Caco-2 (cell line): ENCODE data around the gene MTA1. TPM values are rescaled to one million over a fixed set of nuclear protein-coding genes. Genes with fewer than 3 reads are reported as not detected.
A peak's percentile ranks its signal among the peaks of the same experiment; 100 is the strongest.

Experiments
- BruUV-seq: library from RNA; stranded (reverse); fragments of 400-500 nt; replicated peaks from 2 replicates; lab custom pipeline; 2021; lab: Mats Ljungman, UMichigan
- CTCF ChIA-PET: fragments of 300-600 bp; sonication (Branson Sonifier 250); formaldehyde crosslinking; loops from one replicate; lab custom pipeline; 2022; ENCODE audit warnings: antibody characterized with exemption; lab: Charles Lee
- POLR2A ChIA-PET: fragments of 300-600 bp; sonication (Branson Sonifier 250); formaldehyde crosslinking; loops from one replicate; lab custom pipeline; 2022; ENCODE audit warnings: antibody characterized with exemption; lab: Charles Lee
- DNase-seq, 2 experiments: peaks; one replicate each; pipeline versions ENCODE4 v3.0.0 to v3.0.0-alpha.2; 2020 to 2022
- H3K27me3 ChIP-seq: replicated peaks from 2 replicates; pipeline ENCODE4 v1.6.0; 2011; ENCODE audit warnings: low read length; ENCODE audit not compliant: control insufficient read depth, insufficient read depth
- H3K36me3 ChIP-seq: 2 replicates; pipeline ENCODE4 v1.5.1; 2011; ENCODE audit warnings: low read length; ENCODE audit not compliant: control insufficient read depth, insufficient read depth
- H3K4me1 ChIP-seq: fragments of 250-450 bp; sonication (Bioruptor Pico); 2 replicates; pipeline ENCODE4 v1.5.1; 2020; ENCODE audit warnings: mild to moderate bottlenecking
- H3K4me3 ChIP-seq: 2 replicates; pipeline ENCODE4 v1.5.1; 2011; ENCODE audit warnings: low read depth, mild to moderate bottlenecking, control low read depth, low read length
- H3K9me3 ChIP-seq: fragments of 250-450 bp; sonication (Bioruptor Pico); 2 replicates; pipeline ENCODE4 v1.5.1; 2020; ENCODE audit warnings: mild to moderate bottlenecking, moderate library complexity
- H3K27ac Mint-ChIP-seq: one replicate; pipeline ENCODE4 v1.8.0; 2022; ENCODE audit warnings: mixed read lengths; ENCODE audit not compliant: unreplicated experiment
- H3K27me3 Mint-ChIP-seq: one replicate; pipeline ENCODE4 v1.8.0; 2022; ENCODE audit warnings: mixed read lengths; ENCODE audit not compliant: insufficient read depth, unreplicated experiment
- H3K36me3 Mint-ChIP-seq: one replicate; pipeline ENCODE4 v1.8.0; 2022; ENCODE audit warnings: mild to moderate bottlenecking, mixed read lengths; ENCODE audit not compliant: insufficient read depth, unreplicated experiment
- H3K4me1 Mint-ChIP-seq: one replicate; pipeline ENCODE4 v1.8.0; 2022; ENCODE audit warnings: low read depth, mixed read lengths; ENCODE audit not compliant: unreplicated experiment
- H3K4me3 Mint-ChIP-seq: one replicate; pipeline ENCODE4 v1.8.0; 2022; ENCODE audit warnings: mild to moderate bottlenecking, moderate library complexity, mixed read lengths; ENCODE audit not compliant: unreplicated experiment
- H3K9me3 Mint-ChIP-seq: one replicate; pipeline ENCODE4 v1.8.0; 2022; ENCODE audit warnings: mixed read lengths; ENCODE audit not compliant: unreplicated experiment
- intact Hi-C: fragments of 100-400 bp; cut with micrococcal nuclease; formaldehyde crosslinking; loops from one replicate; pipeline ENCODE4 v1.10.0; 2022; ENCODE audit not compliant: unreplicated experiment
- total RNA-seq: library from RNA; stranded (reverse); gene quantifications from 2 replicates; pipeline ENCODE4 v1.2.3, GENCODE V29; 2022
- TF ChIP-seq, protein P1 (sequence below), 2 experiments: fragments of 200-600 bp in 1 of 2; IDR thresholded peaks; 1 replicate in 1 of 2; 2 replicates in 1 of 2; pipeline versions ENCODE4 v1.5.1 to v1.8.0; 2011 to 2022; ENCODE audit warnings: antibody characterized with exemption in 1 of 2, control low read depth in 1 of 2, inconsistent platforms in 1 of 2, low read depth in 1 of 2, low read length in 1 of 2, mild to moderate bottlenecking in 1 of 2, moderate library complexity in 1 of 2; ENCODE audit not compliant: insufficient read depth in 1 of 2, severe bottlenecking in 1 of 2, unreplicated experiment in 1 of 2

Gene MTA1
- total RNA-seq, 1 experiment from 2014 or later = 167 TPM

DNA sequence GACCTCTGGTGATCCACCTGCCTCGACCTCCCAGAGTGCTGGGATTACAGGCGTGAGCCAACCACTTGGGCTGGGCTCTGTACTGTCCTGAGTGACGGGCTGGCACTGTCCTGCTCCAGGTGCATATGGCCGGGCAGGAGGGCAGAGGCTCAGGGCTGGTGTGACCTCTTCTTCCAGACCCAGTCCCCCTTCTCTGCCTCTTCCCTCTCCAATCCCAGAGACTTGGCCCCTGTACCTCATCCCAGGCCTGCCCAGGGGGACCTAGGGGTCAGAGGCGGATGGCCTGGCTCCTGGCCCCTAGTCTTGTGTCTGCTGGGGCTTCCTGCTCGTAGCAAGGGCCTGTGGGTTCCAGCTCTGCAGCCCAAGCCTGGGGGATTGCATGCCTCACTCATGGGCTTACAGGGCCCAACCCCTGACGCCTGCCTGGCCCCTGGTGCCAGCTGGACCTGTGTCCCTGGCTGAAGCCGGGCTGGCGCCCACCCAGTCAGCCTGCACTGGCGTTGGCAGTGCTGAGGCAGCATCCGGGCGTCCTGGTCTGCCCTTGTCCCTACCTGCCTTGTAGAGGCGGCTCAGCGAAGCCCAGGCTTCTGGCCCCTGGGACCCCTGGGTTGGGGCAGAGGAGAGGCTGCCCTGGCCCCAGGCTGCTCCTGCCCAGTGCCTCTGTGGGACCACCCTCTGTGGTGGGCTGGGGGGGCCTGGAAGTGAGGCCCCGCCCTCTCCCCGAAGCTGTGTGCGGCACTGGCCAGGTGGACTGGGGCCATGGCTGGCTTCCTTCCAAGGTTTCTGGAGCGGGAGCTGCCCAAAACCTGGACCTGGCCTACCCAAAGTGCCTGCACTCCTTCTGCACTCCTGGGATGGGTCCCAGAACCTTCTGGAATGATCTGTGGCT lies 75.7 kb downstream of the MTA1 start:
- DNase-seq = no peak
- BruUV-seq = no TSS peak
- Mint-ChIP-seq H3K4me1 (no peaks in the 10 kb centered on the region), H3K4me3 (no peak overlapping the region), H3K27me3 (no peaks in the 10 kb centered on the region), H3K36me3 (peaks cover 30% of the 10 kb centered on the region), H3K9me3 (no peaks in the 10 kb centered on the region), H3K27ac (no peak overlapping the region)
- intact Hi-C loops = no loop called here
- TF ChIP-seq, protein P1, sequence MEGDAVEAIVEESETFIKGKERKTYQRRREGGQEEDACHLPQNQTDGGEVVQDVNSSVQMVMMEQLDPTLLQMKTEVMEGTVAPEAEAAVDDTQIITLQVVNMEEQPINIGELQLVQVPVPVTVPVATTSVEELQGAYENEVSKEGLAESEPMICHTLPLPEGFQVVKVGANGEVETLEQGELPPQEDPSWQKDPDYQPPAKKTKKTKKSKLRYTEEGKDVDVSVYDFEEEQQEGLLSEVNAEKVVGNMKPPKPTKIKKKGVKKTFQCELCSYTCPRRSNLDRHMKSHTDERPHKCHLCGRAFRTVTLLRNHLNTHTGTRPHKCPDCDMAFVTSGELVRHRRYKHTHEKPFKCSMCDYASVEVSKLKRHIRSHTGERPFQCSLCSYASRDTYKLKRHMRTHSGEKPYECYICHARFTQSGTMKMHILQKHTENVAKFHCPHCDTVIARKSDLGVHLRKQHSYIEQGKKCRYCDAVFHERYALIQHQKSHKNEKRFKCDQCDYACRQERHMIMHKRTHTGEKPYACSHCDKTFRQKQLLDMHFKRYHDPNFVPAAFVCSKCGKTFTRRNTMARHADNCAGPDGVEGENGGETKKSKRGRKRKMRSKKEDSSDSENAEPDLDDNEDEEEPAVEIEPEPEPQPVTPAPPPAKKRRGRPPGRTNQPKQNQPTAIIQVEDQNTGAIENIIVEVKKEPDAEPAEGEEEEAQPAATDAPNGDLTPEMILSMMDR (IDR thresholded peaks at IDR 0.05; ENCODE audit: insufficient read depth in 1 of 2, low read depth in 1 of 2, low read length in 1 of 2, severe bottlenecking in 1 of 2, unreplicated experiment in 1 of 2) = no peak
- CTCF ChIA-PET = no interaction called here
- H3K36me3 ChIP-seq = no peaks in the 10 kb centered on the region; the same call in 1 of the 2 replicates
- POLR2A ChIA-PET = no interaction called here
- H3K9me3 ChIP-seq = no peaks in the 10 kb centered on the region
- no peak overlapping the region for H3K4me3 ChIP-seq
- H3K4me1 ChIP-seq = peaks cover 3% of the 10 kb centered on the region; the same call in 1 of the 2 replicates
- no peaks in the 10 kb centered on the region for H3K27me3 ChIP-seq

DNA sequence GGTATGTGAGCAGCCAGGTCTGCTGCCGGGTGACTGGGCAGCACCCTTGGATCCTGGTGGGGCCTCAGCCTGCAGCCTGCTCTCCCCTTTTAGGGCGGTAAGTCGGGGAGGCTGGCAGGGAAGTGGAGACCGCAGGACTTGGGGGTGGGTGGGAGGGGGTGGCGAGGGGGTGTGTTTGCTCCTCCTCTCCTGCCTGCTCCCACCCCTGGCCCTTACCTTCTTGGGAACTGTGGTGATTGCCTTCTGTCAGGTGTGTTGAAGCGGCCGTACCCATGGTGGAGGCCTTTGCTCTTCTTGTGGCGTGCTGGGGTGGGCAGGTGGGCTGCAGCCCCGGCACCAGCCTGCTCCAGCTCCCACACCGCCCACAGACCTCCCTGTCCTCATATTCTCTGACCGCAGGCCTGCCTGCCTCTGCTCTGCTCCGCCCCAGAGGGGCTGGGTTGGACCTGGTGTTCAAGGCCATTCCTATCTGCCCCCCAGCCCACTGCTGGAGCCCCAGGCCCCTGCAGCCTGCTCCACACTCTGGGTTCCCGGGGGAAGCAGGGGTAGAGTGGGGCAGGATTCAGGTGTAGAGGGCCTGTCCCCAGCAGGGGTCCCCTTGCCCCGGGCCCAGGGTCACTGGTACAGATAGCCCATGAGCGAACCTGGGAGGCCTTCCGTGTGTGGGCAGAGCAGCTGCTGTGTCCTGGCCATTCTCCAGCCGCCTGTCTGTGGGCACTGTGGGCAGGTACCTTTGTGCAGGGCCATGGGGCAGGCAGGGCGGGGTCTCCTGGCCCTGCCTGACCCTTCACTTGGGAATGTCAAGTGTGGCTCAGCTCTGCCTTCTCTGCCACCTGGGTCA lies 76.6 kb downstream of the MTA1 start:
- no TSS peak for BruUV-seq
- Mint-ChIP-seq H3K4me3 (no peak overlapping the region), H3K36me3 (peaks cover 24% of the 10 kb centered on the region), H3K9me3 (no peaks in the 10 kb centered on the region), H3K4me1 (no peaks in the 10 kb centered on the region), H3K27ac (no peak overlapping the region), H3K27me3 (no peaks in the 10 kb centered on the region)
- Histone ChIP-seq H3K9me3 (no peaks in the 10 kb centered on the region), H3K27me3 (no peaks in the 10 kb centered on the region), H3K4me3 (no peak overlapping the region), H3K36me3 (no peaks in the 10 kb centered on the region; the same call in 1 of the 2 replicates), H3K4me1 (peaks cover 3% of the 10 kb centered on the region; the same call in 1 of the 2 replicates)
- intact Hi-C loops = no loop called here
- DNase-seq = peak in 1 of 2 experiments; percentile 33
- POLR2A ChIA-PET = no interaction called here
- CTCF ChIA-PET = no interaction called here
- TF ChIP-seq, protein P1 (IDR thresholded peaks at IDR 0.05; ENCODE audit: insufficient read depth in 1 of 2, low read depth in 1 of 2, low read length in 1 of 2, severe bottlenecking in 1 of 2, unreplicated experiment in 1 of 2) = no peak
